Panc1 (cell line): Measurements from ENCODE around the gene CNBD2.

Experiments used
- POLR2AphosphoS5 ChIP-seq: IDR thresholded peaks from 2 replicates; pipeline ENCODE4 v1.6.1; 2012; ENCODE audit warnings: mild to moderate bottlenecking, low read depth, low read length, moderate library complexity
- SIN3A ChIP-seq: IDR thresholded peaks from 2 replicates; pipeline ENCODE4 v1.6.1; 2012; ENCODE audit warnings: low read depth, mild to moderate bottlenecking, low read length, moderate library complexity, borderline replicate concordance; ENCODE audit not compliant: insufficient read depth
- TF ChIP-seq, protein P1 (sequence below): fragments of 450-650 bp; IDR thresholded peaks from 2 replicates; pipeline ENCODE4 v1.5.1; 2017; ENCODE audit warnings: mild to moderate bottlenecking
- TF ChIP-seq, protein P2 (sequence below), 2 experiments: IDR thresholded peaks; 2 replicates each; pipeline ENCODE4 v1.6.1; 2011 to 2012; ENCODE audit warnings: low read depth in 2 of 2, control low read depth in 1 of 2, low read length in 1 of 2, mild to moderate bottlenecking in 1 of 2, moderate library complexity in 1 of 2; ENCODE audit not compliant: insufficient read depth in 1 of 2

DNA sequence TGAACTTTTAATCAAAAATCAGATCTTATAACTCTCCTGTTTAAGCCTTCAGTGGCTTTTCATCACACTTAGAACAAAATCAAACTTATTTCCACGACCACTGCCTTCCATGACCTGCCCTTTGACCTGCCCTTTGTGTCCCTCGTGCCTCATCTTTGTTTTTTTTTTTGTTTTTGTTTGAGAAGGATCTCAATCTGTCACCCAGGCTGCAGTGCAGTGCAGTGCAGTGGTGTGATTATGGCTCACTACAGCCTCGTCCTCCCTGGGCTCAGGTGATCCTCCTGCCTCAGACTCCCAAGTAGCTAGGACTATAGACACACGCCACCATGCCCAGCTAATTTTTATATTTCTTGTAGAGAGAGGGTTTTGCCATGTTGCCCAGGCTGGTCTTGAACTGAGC lies 86.8 kb downstream of the CNBD2 start:
- TF ChIP-seq, protein P1, sequence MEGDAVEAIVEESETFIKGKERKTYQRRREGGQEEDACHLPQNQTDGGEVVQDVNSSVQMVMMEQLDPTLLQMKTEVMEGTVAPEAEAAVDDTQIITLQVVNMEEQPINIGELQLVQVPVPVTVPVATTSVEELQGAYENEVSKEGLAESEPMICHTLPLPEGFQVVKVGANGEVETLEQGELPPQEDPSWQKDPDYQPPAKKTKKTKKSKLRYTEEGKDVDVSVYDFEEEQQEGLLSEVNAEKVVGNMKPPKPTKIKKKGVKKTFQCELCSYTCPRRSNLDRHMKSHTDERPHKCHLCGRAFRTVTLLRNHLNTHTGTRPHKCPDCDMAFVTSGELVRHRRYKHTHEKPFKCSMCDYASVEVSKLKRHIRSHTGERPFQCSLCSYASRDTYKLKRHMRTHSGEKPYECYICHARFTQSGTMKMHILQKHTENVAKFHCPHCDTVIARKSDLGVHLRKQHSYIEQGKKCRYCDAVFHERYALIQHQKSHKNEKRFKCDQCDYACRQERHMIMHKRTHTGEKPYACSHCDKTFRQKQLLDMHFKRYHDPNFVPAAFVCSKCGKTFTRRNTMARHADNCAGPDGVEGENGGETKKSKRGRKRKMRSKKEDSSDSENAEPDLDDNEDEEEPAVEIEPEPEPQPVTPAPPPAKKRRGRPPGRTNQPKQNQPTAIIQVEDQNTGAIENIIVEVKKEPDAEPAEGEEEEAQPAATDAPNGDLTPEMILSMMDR = no peak
- TF ChIP-seq POLR2AphosphoS5 (no peak), SIN3A (no peak)
- TF ChIP-seq, protein P2, sequence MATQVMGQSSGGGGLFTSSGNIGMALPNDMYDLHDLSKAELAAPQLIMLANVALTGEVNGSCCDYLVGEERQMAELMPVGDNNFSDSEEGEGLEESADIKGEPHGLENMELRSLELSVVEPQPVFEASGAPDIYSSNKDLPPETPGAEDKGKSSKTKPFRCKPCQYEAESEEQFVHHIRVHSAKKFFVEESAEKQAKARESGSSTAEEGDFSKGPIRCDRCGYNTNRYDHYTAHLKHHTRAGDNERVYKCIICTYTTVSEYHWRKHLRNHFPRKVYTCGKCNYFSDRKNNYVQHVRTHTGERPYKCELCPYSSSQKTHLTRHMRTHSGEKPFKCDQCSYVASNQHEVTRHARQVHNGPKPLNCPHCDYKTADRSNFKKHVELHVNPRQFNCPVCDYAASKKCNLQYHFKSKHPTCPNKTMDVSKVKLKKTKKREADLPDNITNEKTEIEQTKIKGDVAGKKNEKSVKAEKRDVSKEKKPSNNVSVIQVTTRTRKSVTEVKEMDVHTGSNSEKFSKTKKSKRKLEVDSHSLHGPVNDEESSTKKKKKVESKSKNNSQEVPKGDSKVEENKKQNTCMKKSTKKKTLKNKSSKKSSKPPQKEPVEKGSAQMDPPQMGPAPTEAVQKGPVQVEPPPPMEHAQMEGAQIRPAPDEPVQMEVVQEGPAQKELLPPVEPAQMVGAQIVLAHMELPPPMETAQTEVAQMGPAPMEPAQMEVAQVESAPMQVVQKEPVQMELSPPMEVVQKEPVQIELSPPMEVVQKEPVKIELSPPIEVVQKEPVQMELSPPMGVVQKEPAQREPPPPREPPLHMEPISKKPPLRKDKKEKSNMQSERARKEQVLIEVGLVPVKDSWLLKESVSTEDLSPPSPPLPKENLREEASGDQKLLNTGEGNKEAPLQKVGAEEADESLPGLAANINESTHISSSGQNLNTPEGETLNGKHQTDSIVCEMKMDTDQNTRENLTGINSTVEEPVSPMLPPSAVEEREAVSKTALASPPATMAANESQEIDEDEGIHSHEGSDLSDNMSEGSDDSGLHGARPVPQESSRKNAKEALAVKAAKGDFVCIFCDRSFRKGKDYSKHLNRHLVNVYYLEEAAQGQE (IDR thresholded peaks at IDR 0.05; ENCODE audit: insufficient read depth in 1 of 2, low read depth in 2 of 2, low read length in 1 of 2) = no peak
